Measurements from ENCODE around the gene HSDL2.

- TF ChIP-seq CTCF (IDR thresholded peaks at IDR 0.05) = no peak
- TF ChIP-seq POLR2A (IDR thresholded peaks at IDR 0.05) = no peak
Measured at GRCh38 chr9:112332214-112332613, 47.7 kb upstream of the HSDL2 start.

Data from testis (tissue), 2 donors.